Fibroblast of gingiva (primary cell): ENCODE data around the gene KNTC1.
A peak's percentile ranks its signal among the peaks of the same experiment; 100 is the strongest.
"Not testable (repeated sequence)": the region's sequence is repeated elsewhere in the genome, so short reads cannot be mapped to it uniquely, and the experiment has no call there.

Experiments used
- DNase-seq: peaks from one replicate; pipeline ENCODE4 v3.0.0-alpha.2; 2011; ENCODE audit warnings: low read depth

Gene KNTC1, protein sequence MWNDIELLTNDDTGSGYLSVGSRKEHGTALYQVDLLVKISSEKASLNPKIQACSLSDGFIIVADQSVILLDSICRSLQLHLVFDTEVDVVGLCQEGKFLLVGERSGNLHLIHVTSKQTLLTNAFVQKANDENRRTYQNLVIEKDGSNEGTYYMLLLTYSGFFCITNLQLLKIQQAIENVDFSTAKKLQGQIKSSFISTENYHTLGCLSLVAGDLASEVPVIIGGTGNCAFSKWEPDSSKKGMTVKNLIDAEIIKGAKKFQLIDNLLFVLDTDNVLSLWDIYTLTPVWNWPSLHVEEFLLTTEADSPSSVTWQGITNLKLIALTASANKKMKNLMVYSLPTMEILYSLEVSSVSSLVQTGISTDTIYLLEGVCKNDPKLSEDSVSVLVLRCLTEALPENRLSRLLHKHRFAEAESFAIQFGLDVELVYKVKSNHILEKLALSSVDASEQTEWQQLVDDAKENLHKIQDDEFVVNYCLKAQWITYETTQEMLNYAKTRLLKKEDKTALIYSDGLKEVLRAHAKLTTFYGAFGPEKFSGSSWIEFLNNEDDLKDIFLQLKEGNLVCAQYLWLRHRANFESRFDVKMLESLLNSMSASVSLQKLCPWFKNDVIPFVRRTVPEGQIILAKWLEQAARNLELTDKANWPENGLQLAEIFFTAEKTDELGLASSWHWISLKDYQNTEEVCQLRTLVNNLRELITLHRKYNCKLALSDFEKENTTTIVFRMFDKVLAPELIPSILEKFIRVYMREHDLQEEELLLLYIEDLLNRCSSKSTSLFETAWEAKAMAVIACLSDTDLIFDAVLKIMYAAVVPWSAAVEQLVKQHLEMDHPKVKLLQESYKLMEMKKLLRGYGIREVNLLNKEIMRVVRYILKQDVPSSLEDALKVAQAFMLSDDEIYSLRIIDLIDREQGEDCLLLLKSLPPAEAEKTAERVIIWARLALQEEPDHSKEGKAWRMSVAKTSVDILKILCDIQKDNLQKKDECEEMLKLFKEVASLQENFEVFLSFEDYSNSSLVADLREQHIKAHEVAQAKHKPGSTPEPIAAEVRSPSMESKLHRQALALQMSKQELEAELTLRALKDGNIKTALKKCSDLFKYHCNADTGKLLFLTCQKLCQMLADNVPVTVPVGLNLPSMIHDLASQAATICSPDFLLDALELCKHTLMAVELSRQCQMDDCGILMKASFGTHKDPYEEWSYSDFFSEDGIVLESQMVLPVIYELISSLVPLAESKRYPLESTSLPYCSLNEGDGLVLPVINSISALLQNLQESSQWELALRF (N-terminal part only)

DNA sequence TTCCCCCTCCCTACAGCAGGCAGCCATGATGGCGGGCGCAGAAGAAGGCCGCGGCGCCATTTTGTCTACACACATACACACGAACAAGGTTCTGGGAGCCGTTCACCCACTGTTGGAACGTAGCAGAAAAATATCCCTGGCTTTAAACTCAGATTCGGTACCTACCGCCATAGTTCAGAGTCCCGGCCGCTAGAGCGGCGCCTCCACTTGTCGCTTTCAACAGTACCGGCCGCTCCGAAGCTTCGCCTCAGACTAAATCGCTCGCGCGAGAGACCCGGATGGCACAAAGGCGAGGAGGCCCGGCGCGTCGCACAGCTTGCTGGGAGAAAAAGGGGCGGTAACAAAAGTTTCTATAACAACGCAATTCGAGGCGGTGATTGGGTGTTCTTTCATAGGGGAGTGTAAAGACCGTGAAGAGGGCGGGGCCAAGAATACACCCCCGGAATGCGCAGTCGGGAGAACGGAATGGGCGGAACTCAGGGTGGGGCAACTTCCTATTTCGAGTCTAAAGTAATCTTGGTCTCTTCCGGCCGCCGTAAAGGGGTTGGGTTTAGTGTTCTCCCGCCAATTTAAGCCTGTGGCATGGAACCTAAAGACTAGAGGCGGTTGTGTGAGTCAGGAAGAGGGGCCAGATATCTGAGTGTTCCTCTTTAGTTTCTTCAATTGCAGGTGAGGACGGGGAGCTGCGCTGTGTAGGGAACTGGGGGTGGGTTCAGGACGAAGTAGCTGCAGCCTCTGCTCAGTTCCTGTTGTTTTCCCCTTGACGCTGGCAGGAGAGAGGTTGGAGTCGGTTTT lies at the start of gene KNTC1, which contains the start of gene RSRC2:
KNTC1 (plus strand) TSS at position 567 of the 795 bp plus-strand sequence. CDS start 2,815 bp downstream, outside the sequence.
RSRC2 (minus strand) TSS at position 254 of the 795 bp plus-strand sequence; CDS start at position 171, 83 bp downstream.
- peak; percentile 99 for DNase-seq

DNA sequence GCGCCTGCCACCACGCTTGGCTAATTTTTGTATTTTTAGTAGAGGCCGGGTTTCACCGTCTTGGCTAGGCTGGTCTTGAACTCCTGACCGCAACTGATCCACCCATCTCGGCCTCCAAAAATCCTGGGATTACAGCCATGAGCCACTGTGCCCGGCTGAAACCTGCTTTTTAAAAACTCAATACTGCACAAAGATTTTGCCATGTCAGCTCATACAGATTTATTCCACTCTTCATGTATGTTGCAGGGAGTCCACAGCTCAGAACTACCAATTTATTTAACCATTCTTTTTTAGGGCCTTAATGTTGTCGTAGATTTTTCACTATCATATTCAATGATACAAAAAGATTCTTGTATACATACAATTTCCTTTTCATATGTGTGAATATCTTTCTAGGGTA lies 46.3 kb upstream of the KNTC1 start:
- DNase-seq: no peak

DNA sequence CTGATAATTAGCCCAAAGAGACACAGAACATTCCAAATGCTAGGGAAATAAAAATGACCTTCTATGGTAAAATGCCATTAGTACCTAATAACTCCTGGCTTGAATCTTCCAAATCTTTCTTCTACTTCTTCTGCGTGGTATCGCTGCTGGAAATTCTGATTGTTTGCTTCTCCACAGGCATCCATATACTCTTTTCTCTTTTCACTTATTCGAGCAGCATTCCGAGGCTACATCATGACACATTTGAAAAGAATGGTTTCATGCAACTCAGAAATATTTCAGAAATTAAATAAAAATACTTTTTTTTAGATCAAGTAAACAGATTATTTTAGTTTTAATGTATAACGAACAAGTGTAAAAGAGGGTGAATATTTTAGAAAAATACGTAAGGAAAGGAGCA lies 45.2 kb upstream of the KNTC1 start:
- no peak for DNase-seq

DNA sequence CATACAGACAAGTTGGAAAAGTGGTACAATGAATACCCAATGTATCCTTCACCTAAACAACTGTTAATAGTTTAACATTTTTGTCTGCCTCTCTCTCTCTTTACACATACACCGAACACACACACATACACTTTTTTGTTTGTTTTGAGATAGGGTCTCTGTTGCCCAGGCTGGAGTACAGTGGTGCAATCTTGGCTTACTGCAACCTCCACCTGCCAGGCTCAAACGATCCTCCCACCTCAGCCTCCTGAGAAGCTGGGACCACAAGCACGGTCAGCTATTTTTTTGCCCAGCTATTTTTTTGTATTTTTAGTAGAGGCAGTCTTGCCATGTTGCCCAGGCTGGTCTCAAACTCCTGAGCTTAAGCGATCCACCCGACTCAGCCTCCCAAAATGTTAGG lies 43.1 kb upstream of the KNTC1 start:
- DNase-seq: no peak

DNA sequence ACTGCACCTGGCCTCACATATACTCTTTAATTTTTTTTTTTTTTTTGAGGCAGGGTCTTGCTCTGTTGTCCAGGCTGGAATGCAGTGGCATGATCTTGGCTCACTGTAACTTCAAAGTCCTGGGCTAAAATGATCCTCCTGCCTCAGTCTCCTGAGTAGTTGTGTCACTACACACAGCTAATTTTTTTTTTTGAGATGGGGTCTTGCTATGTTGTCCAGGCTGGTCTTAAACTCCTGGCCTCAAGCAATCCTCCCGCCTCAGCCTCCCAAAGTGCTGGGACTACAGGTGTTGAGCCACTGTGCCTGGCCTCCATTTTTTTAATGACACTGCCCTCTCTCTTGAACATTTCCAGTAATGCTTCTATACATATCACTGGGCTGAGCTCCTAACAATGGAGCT lies 42.7 kb upstream of the KNTC1 start:
- DNase-seq: not testable (repeated sequence)

DNA sequence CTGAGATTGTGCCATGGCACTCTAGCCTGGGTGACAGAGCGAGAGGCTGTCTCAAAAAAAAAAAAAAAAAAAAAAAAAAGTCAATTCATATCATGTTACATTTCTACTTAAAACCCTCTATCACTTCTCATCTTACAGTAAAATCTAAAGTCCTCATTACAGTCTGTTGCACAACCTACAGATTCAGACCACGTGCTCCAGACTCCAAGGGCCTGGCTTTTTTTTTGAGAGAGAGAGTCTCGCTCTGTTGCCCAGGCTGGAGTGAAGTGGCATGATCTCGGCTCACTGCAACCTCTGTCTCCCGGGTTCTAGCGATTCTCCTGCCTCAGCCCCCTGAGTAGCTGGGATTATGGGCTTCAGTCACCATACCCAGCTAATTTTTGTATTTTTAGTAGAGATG lies 40.7 kb upstream of the KNTC1 start:
- peak; percentile 74 for DNase-seq

DNA sequence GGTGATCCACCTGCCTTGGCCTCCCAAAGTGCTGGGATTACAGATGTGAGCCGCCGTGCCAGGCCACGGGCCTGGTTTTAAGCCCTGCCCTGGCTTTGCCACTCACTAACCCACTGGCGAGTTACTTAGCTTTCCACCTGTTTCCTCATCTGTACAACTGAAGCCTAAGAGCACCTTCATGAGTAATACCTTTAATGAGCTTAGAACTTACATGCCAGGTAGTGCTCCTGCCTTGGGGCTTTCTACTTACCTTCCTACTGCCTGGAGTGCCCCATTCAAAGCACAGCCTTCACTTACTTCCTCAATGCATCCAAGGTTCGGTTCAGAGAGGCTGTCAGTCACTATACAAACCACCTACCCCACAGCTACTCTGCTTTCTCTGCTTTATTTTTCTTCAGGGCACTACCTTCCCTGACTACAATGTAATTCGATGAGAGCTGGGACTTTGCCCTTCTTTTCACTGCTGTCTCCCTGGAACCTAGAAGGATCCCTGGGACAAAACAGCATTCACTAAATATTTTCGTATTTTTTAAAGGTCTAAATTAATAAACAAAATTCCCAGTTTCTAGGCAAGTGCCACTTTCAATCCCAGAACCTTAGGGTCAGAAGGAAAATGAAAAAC lies 40.1 kb upstream of the KNTC1 start:
- DNase-seq: no peak

DNA sequence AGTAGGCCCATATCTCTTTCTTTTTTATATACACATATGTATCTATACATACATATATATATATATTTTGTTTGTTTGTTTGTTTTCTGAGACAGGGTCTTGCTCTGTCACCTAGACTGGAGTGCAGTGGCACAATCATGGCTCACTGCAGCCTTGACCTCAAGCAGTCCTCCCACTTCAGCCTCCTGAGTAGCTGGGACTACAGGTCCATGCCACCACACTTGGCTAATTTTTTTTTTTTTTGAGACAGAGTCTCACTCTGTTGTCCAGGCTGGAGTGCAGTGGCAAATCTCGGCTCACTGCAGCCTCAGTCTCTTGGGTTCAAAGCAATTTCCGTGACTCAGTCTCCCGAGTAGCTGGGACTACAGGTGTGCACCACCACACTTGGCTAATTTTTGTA lies 39.2 kb upstream of the KNTC1 start:
- DNase-seq: not testable (repeated sequence)

DNA sequence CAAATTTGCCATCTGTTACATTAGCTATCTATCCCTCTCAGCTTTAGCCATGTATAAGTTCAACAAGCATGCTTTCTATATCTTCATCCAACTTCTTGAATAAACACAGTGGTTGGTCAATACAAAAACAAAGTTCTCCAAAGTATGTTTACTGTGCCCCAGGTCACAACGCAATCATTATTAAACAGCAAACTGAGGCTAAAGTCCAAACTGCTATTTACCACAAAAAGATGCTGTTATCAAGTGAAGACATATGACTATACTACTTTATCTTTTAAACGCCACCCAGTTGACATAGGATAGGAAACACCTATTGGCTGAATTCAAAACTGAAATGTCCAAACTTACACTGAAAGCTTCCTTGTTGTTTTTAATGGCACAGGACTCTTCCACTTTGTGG lies 38.0 kb upstream of the KNTC1 start:
- no peak for DNase-seq

DNA sequence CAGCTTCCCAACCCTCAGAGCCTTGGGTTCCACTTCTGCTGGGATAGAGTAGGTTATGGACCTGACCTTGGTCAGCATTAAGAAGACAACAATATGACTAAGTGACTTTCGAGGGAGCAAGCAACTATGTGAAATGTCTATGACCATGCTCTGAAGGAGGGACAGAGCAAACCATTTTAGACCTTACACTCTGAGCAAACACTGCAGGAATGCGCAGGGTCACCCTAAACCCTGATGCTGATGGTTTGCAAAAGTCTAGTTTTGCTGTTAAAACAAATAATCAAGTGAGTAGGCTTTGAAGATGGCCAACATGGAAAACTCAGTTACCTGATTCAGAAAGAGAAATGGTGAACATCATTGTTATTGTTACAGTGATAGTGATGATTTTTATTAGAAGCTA lies 35.1 kb upstream of the KNTC1 start:
- DNase-seq: no peak

DNA sequence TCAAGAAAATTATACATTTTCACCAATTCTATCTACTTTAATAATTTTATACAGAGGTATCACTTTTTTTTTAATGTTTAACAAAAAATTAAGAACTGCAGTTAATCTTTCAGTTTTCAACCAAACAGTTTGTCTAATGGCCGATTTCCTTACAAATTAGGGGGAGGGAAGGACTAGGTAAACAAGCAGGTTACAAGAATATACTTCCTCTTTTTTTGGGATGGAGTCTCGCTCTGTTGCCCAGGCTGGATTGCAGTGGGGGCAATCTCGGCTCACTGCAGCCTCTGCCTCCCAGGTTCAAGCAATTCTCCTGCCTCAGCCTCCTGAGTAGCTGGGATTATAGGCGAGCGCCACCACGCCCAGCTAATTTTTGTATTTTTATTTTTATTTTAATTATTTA lies 33.8 kb upstream of the KNTC1 start:
- not testable (repeated sequence) for DNase-seq

DNA sequence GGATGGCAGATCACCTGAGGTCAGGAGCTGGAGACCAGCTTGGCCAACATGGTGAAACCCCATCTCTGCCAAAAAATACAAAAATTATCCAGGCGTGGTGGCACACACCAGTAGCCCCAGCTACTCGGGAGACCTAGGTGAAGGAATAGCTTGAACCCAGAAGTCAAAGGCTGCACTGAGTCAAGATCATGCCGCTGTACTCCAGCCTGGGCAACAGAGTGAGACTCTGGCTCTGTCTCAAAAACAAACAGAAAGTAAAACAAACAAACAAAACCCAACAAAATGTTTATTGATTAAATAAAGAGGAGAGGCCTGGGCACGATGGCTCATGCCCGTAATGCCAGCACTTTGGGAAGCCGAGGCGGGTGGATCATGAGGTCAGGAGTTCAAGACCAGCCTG lies 31.8 kb upstream of the KNTC1 start:
- DNase-seq: no peak

DNA sequence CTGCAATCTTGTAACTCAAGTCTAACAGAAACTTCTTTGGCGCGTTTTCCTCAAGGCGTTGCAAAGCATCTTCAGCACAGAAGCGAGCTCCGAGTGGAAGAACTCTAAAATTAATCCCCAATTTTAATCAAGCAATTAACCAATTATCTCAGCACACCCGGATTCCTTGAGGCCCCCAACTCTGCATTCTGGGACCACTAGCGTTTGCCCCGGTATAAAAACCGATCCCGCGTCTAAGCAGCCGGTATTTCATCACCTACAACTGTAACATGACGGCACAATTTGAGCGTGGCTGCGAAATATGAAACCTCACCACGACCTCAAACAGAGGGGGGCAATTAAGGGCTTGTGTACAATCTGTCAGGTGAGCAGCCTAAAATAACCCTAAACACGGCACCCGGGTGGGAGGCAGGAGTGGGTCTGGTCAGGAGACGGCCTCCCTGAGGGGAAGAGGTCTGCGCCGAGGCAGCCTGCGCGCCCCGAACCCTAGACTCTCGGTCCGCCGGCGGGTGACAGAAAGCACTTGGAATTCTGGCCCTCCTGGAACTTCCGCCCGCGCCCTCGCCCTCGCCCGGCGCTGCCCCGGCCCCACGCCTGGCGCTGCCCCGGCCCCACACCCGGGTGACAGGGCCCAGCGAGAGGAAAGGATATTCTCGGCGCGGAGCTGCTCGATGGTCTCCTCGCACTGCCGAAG lies 26.9 kb upstream of the KNTC1 start:
- peak; percentile 76 for DNase-seq

DNA sequence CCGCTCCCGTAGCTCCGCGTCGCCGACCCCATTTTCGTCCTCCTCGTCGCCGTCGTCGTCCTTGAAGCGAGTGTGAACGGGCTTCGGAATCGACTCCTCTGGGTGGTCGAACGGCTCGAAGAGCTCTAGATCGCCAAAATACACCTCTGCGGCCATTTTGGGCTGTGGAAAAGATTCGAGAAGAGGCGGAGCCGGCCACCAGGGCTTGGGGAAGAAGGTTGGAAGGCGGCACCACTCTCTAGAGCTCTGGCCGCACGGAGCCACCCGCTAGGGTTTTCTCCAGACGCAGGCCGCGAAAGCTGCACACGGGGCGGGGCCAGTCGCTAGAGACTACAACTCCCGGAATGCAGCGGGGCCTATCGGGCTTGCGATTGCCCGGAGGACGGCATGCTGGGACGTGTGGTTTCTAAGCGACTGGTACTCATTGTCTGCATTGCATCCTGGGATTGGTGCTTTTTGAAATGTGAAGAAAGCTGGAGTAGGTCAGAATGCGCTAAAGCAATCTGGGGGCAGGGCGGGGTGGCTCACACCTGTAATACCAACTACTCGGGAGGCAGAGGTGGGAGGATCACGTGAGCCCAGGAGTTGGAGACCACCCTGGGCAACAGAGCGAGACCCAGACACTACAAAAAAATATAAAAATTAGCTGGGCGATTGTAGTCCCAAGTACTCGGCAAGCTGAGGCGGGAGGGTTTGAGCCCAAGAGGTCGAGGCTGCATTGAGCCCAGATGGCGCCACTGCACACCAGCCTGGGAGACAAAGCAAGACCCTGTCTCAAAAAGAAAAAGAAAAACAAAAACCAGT lies 26.2 kb upstream of the KNTC1 start, which contains the start of gene ZCCHC8:
ZCCHC8 (minus strand) TSS at position 248 of the 804 bp plus-strand sequence; CDS start at position 156, 92 bp downstream.
- peak; percentile 98 for DNase-seq

DNA sequence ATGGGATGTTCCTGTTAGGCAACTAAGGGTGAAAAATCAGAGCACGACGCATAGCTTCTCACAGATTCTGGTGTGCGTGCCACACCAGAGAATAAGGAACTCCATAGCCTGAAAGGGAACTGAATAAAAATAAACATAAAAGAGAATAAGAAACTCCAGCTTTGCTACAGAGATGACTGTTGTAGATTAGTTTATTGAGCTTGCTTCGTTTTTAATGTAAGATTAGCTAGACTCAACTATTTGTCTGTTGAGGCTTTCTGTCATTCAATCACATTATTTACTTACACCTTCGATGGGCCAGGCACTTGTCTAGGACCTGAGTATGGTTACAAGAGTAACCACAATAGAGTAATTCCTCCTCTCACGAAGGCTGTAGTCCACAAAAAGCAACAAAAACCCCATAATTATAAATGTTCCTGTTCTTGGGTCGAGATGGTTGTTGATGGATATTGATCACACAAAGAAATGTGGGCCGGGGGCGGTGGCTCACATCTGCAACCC lies 25.5 kb upstream of the KNTC1 start:
- no peak for DNase-seq

DNA sequence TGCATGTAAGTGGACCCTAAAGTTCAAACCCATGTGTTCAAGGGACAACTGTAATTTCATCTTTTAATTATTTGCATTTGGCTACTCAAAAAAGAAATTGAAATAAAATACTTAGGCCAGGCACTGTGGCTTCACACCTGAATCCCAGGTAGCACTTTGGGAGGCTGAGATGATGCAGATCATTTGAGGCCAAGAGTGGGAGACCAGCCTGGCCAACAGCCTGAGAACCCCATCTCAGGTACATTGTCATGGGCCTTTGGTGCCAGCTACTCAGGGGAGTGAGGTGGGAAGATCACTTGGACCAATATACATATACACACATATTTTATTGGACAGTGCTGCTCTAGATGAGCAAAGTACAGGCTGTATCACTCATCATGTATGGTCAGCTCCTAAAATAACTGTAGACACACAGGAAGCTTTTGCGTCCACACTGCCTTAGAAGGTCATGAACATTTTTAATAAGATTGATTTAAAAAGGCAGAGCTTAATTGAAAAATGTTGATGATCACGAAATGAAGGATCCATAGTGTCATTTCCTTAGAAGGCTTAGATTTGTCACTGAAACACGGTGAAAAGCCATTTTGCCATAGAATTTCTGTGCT lies 23.8 kb upstream of the KNTC1 start:
- DNase-seq: no peak

DNA sequence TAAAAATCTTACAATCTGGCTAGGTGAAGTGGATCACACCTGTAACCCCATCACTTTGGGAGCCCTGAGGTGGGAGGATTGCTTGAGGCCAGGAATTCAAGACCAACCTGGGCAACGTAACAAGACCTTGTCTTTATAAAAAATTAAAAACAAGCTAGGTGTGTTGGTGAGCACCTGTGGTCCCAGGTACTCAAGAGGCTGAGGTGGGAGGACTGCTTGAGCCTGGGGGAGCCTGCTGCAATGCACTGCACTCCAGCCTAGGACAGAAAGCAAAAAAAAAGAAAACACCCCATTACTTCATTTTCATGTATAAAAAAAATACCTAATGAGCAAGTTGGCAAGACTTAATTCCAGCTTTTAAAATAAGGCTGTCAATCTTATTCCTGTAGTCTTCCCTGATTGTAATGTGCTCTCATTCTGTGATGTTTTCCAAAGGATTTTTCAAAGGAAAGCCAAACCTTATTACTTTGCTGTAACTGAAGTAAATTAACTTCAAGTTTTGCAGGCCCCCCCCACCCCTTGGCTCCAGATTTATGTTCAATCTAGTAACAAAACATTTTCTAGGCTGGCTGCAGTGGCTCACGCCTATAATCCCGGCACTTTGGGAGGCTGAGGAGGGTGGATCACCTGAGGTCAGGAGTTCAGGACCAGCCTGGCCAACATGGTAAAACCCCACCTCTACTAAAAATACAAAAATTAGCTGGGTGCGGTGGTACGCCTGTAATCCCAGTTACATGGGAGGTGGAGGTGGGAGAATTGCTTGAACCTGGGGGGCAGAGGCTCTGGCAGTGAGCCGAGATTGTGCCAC lies 23.1 kb upstream of the KNTC1 start:
- DNase-seq: no peak
